ENCODE data around the gene SLC35B4. TPM values are rescaled to one million over a fixed set of nuclear protein-coding genes. Genes with fewer than 3 reads are reported as not detected.

SLC35B4 gene
- total and polyA plus RNA-seq, 2 donors (not counting 1 experiment from before 2014, with no cell fraction given), result 6.0 to 14.8 TPM

DNA sequence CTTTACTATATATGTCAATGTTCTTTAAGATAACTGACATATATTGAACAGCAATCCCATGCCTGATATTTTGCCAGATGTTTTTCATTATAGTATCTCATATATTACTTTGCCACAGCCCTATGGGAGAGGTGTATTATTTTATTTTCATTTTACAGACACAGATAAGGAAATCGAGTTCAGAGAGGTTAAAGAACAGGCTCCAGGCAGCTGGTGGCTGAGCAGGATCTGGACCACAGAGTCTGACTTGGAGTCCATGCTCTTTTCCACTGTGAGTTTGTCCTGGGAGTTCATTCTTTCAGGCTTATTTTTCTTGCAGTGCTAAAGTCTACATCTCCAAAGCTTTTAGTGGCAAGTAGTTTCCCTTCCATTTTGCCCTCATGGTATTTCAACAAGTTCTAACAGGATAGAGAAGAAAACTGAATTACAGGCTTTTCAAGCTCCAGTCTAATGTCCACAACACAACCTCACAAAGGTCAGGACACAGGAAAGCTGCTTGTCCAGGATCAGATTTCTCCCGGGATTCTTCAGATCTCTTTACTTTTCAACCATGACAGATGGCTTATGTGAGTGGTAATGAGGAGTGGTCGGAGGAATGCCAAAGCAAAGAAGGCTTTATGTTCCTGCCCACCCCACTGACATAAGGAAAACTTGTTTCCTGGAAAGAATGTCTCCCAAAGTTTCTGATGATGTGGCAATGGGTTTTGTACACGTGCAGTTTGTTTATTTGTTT, 13.1 kb upstream of the SLC35B4 start:
- WGBS (ENCODE audit: insufficient coverage), result 77% methylated on average over 2 of the region's 4 CpGs
- peaks cover 0 to 8% (median 0%) of the 10 kb centered on the region in 4 experiments for H3K27me3 ChIP-seq (replicated peaks in 1 of 4; ENCODE audit: control extremely low read depth in 1 of 4, control insufficient read depth in 3 of 4, insufficient read depth in 4 of 4, low read length in 3 of 4)
- TF ChIP-seq CTCF (IDR thresholded peaks at IDR 0.05) (no peak), EZH2 (IDR thresholded peaks at IDR 0.05; ENCODE audit: borderline replicate concordance, insufficient read depth, low read depth, low read length, poor library complexity, severe bottlenecking) (no peak)
- no peak for DNase-seq
- H3K4me1 ChIP-seq (ENCODE audit: control insufficient read depth in 2 of 2, insufficient read depth in 2 of 2, low read length in 2 of 2), result no peaks in the 10 kb centered on the region
- Mint-ChIP-seq H3K4me3 (no peak overlapping the region), H3K9me3 (ENCODE audit: insufficient read depth) (no peaks in the 10 kb centered on the region), H3K27ac (no peak overlapping the region), H3K27me3 (peaks cover 26% of the 10 kb centered on the region), H3K4me1 (peaks cover 4% of the 10 kb centered on the region)
- ATAC-seq (ENCODE audit: low read depth), result no peak
- no peaks in the 10 kb centered on the region for H3K79me2 ChIP-seq (ENCODE audit: control insufficient read depth, insufficient read depth, low read length)
- intact Hi-C loops (cut with micrococcal nuclease), result loop anchor here (5.0 kb wide), 1 partner anchor 187 kb away; no protein-coding TSS in a partner anchor
- H3K36me3 ChIP-seq (replicated peaks in 1 of 2; ENCODE audit: control extremely low read depth in 1 of 2, control insufficient read depth in 1 of 2, extremely low read depth in 1 of 2, insufficient read depth in 2 of 2, low read length in 1 of 2), result no peaks in the 10 kb centered on the region
- H3K4me2 ChIP-seq (replicated peaks; ENCODE audit: low read depth, low read length, poor library complexity, severe bottlenecking), result no peak overlapping the region
- no peaks in the 10 kb centered on the region for H4K20me1 ChIP-seq (ENCODE audit: control insufficient read depth, insufficient read depth, low read length, poor library complexity, severe bottlenecking)
- no peak overlapping the region for H2AFZ ChIP-seq (ENCODE audit: insufficient read depth, low read depth, low read length, poor library complexity, severe bottlenecking)
- no peak overlapping the region for H3K4me3 ChIP-seq (ENCODE audit: control extremely low read depth in 1 of 5, extremely low read depth in 1 of 5, insufficient read depth in 1 of 5, low read depth in 2 of 5, low read length in 4 of 5)
- H3K9me3 ChIP-seq (ENCODE audit: control extremely low read depth in 1 of 3, control insufficient read depth in 2 of 3, insufficient read depth in 1 of 3, low read length in 2 of 3), result no peaks in the 10 kb centered on the region
- CTCF ChIA-PET, result no interaction called here
- POLR2A ChIA-PET, result no interaction called here
- H3K9ac ChIP-seq (ENCODE audit: low read length), result no peak overlapping the region
- no peak overlapping the region for H3K27ac ChIP-seq (ENCODE audit: low read length in 2 of 2)

GRCh38 chr7:134328900-134329299, 12.2 kb upstream of the SLC35B4 start:
- intact Hi-C loops (cut with micrococcal nuclease), result loop anchor here (5.0 kb wide), 1 partner anchor 187 kb away; no protein-coding TSS in a partner anchor
- 50% methylated on average over 2 of the region's 2 CpGs for WGBS (ENCODE audit: insufficient coverage)

More at GRCh38 chr7:134328900-134329299, 12.2 kb upstream of the SLC35B4 start:
- H3K27me3 ChIP-seq (replicated peaks in 1 of 4; ENCODE audit: control extremely low read depth in 1 of 4, control insufficient read depth in 3 of 4, insufficient read depth in 4 of 4, low read length in 3 of 4), result peaks cover 0 to 8% (median 0%) of the 10 kb centered on the region in 4 experiments
- Mint-ChIP-seq H3K27ac (no peak overlapping the region), H3K9me3 (ENCODE audit: insufficient read depth) (peaks cover 2% of the 10 kb centered on the region), H3K4me1 (peaks cover 4% of the 10 kb centered on the region), H3K27me3 (peaks cover 23% of the 10 kb centered on the region), H3K4me3 (no peak overlapping the region)
- no peaks in the 10 kb centered on the region for H4K20me1 ChIP-seq (ENCODE audit: control insufficient read depth, insufficient read depth, low read length, poor library complexity, severe bottlenecking)
- TF ChIP-seq CTCF (IDR thresholded peaks at IDR 0.05) (no peak), EZH2 (IDR thresholded peaks at IDR 0.05; ENCODE audit: borderline replicate concordance, insufficient read depth, low read depth, low read length, poor library complexity, severe bottlenecking) (no peak)
- CTCF ChIA-PET, result interaction anchor here (1.0 to 1.1 kb wide), 3 partner anchors 11 to 188 kb away, joined by 3 to 5 read pairs (median 4); no protein-coding TSS in a partner anchor
- H3K4me1 ChIP-seq (ENCODE audit: control insufficient read depth in 2 of 2, insufficient read depth in 2 of 2, low read length in 2 of 2), result no peaks in the 10 kb centered on the region
- no peaks in the 10 kb centered on the region for H3K36me3 ChIP-seq (replicated peaks in 1 of 2; ENCODE audit: control extremely low read depth in 1 of 2, control insufficient read depth in 1 of 2, extremely low read depth in 1 of 2, insufficient read depth in 2 of 2, low read length in 1 of 2)
- H3K9ac ChIP-seq (ENCODE audit: low read length), result no peak overlapping the region
- no peak for DNase-seq
- H3K4me2 ChIP-seq (replicated peaks; ENCODE audit: low read depth, low read length, poor library complexity, severe bottlenecking), result no peak overlapping the region
- no peaks in the 10 kb centered on the region for H3K79me2 ChIP-seq (ENCODE audit: control insufficient read depth, insufficient read depth, low read length)
- no peak overlapping the region for H2AFZ ChIP-seq (ENCODE audit: insufficient read depth, low read depth, low read length, poor library complexity, severe bottlenecking)
- ATAC-seq (ENCODE audit: low read depth), result no peak
- H3K27ac ChIP-seq (ENCODE audit: low read length in 2 of 2), result no peak overlapping the region
- H3K9me3 ChIP-seq (ENCODE audit: control extremely low read depth in 1 of 3, control insufficient read depth in 2 of 3, insufficient read depth in 1 of 3, low read length in 2 of 3), result no peaks in the 10 kb centered on the region
- H3K4me3 ChIP-seq (ENCODE audit: control extremely low read depth in 1 of 5, extremely low read depth in 1 of 5, insufficient read depth in 1 of 5, low read depth in 2 of 5, low read length in 4 of 5), result no peak overlapping the region
- POLR2A ChIA-PET, result no interaction called here

All from B cell (primary cell).